B cell (primary cell): Measurements from ENCODE around the gene SP7. TPM values are rescaled to one million over a fixed set of nuclear protein-coding genes. Genes with fewer than 3 reads are reported as not detected.

Experiments
- ATAC-seq: fragments of 200-7000 bp; cut with Tn5 transposase; one replicate; pipeline ENCODE4 v1.10.0; 2021; ENCODE audit warnings: low read depth, mild to moderate bottlenecking, moderate number of reproducible peaks, moderate library complexity
- CTCF ChIA-PET: fragments of 350-600 bp; sonication (Branson Sonifier 250); formaldehyde crosslinking; loops from one replicate; lab custom pipeline; 2021; ENCODE audit warnings: antibody characterized with exemption, inconsistent platforms; lab: Charles Lee
- POLR2A ChIA-PET: fragments of 350-600 bp; sonication (Branson Sonifier 250); formaldehyde crosslinking; loops from one replicate; lab custom pipeline; 2021; ENCODE audit warnings: antibody characterized with exemption; lab: Charles Lee
- DNase-seq: peaks from one replicate; pipeline ENCODE4 v3.0.0; 2013
- H2AFZ ChIP-seq: 2 replicates; pipeline ENCODE4 v1.6.1; 2012; ENCODE audit warnings: mild to moderate bottlenecking, low read depth, low read length; ENCODE audit not compliant: insufficient read depth, poor library complexity, severe bottlenecking
- H3K27ac ChIP-seq, 2 donors: 1 replicate in 1 of 2; 2 replicates in 1 of 2; pipeline ENCODE4 v1.5.1; 2012 to 2013; ENCODE audit warnings: low read length in 2 of 2, mild to moderate bottlenecking in 2 of 2, moderate library complexity in 1 of 2
- H3K27me3 ChIP-seq, 4 experiments: fragments of 200-600 bp in 1 of 4; sonication (generic) in 1 of 4; replicated peaks in 1 of 4; 1 replicate in 2 of 4; 2 replicates in 2 of 4; pipeline versions ENCODE4 v1.6.1 to v1.7.0; 2013 to 2016; ENCODE audit warnings: low read length in 3 of 4, mild to moderate bottlenecking in 2 of 4, mixed read lengths in 1 of 4, moderate library complexity in 1 of 4; ENCODE audit not compliant: insufficient read depth in 4 of 4, control insufficient read depth in 3 of 4; ENCODE audit errors: control extremely low read depth in 1 of 4
- H3K36me3 ChIP-seq, 2 experiments: replicated peaks in 1 of 2; 1 replicate in 1 of 2; 2 replicates in 1 of 2; pipeline versions ENCODE4 v1.6.1 to v1.7.1; 2013; ENCODE audit warnings: low read length in 1 of 2; ENCODE audit not compliant: insufficient read depth in 2 of 2, control insufficient read depth in 1 of 2; ENCODE audit errors: control extremely low read depth in 1 of 2, extremely low read depth in 1 of 2
- H3K4me1 ChIP-seq, 2 donors: fragments of 200-600 bp in 1 of 2; sonication (generic) in 1 of 2; 1 replicate in 1 of 2; 2 replicates in 1 of 2; pipeline versions ENCODE4 v1.5.1 to v1.6.1; 2013 to 2017; ENCODE audit warnings: low read length in 2 of 2; ENCODE audit not compliant: control insufficient read depth in 2 of 2, insufficient read depth in 2 of 2
- H3K4me2 ChIP-seq: replicated peaks from 2 replicates; pipeline ENCODE3; 2012; ENCODE audit warnings: mild to moderate bottlenecking, low read depth, low read length; ENCODE audit not compliant: poor library complexity, severe bottlenecking
- H3K4me3 ChIP-seq, 5 experiments: fragments of 200-600 bp in 1 of 5; sonication (generic) in 1 of 5; 1 replicate in 3 of 5; 2 replicates in 2 of 5; pipeline versions ENCODE4 v1.5.1 to v1.7.0; 2011 to 2016; ENCODE audit warnings: low read length in 4 of 5, mild to moderate bottlenecking in 4 of 5, low read depth in 2 of 5, control low read depth in 1 of 5, moderate library complexity in 1 of 5; ENCODE audit not compliant: insufficient read depth in 1 of 5; ENCODE audit errors: control extremely low read depth in 1 of 5, extremely low read depth in 1 of 5
- H3K79me2 ChIP-seq: fragments of 200-600 bp; sonication (generic); one replicate; pipeline ENCODE4 v1.6.0; 2016; ENCODE audit warnings: low read length; ENCODE audit not compliant: control insufficient read depth, insufficient read depth
- H3K9ac ChIP-seq: fragments of 200-600 bp; sonication (generic); 2 replicates; pipeline ENCODE4 v1.6.1; 2017; ENCODE audit warnings: mild to moderate bottlenecking, low read length, moderate library complexity
- H3K9me3 ChIP-seq, 3 donors: one replicate each; pipeline versions ENCODE4 v1.6.1 to v1.7.1; 2013; ENCODE audit warnings: low read length in 2 of 3; ENCODE audit not compliant: control insufficient read depth in 2 of 3, insufficient read depth in 1 of 3; ENCODE audit errors: control extremely low read depth in 1 of 3
- H4K20me1 ChIP-seq: 2 replicates; pipeline ENCODE4 v1.6.0; 2012; ENCODE audit warnings: mild to moderate bottlenecking, low read length; ENCODE audit not compliant: insufficient read depth, control insufficient read depth, poor library complexity, severe bottlenecking
- H3K27ac Mint-ChIP-seq: one replicate; pipeline ENCODE4 v1.8.0; 2021; ENCODE audit warnings: mixed read lengths
- H3K27me3 Mint-ChIP-seq: one replicate; pipeline ENCODE4 v1.8.0; 2021; ENCODE audit warnings: mixed read lengths
- H3K4me1 Mint-ChIP-seq: one replicate; pipeline ENCODE4 v1.8.0; 2021; ENCODE audit warnings: mixed read lengths
- H3K4me3 Mint-ChIP-seq: one replicate; pipeline ENCODE4 v1.8.0; 2021; ENCODE audit warnings: mixed read lengths
- H3K9me3 Mint-ChIP-seq: one replicate; pipeline ENCODE4 v1.8.0; 2022; ENCODE audit warnings: mixed read lengths; ENCODE audit not compliant: insufficient read depth
- EZH2 ChIP-seq: IDR thresholded peaks from 2 replicates; pipeline ENCODE4 v1.6.1; 2012; ENCODE audit warnings: borderline replicate concordance, low read depth, mild to moderate bottlenecking, moderate library complexity, low read length; ENCODE audit not compliant: insufficient read depth, poor library complexity, severe bottlenecking
- WGBS: methylation state at CpG from one replicate; pipeline ENCODE4 v1.1.5; 2013; ENCODE audit warnings: missing lambda C conversion rate; ENCODE audit not compliant: insufficient coverage; 5-methylcytosine and 5-hydroxymethylcytosine counted together
- intact Hi-C: fragments of 100-400 bp; cut with micrococcal nuclease; formaldehyde crosslinking; loops from one replicate; pipeline ENCODE4 v1.10.0; 2022
- polyA plus RNA-seq: library from polyadenylated mRNA; depleted of rRNA; stranded (reverse); fragments of >200 nt; gene quantifications from 2 replicates; pipeline ENCODE4 v1.2.3, GENCODE V29; 2012
- total RNA-seq, 2 donors: library from RNA; stranded (reverse); fragments of 120-200 nt in 1 of 2; gene quantifications; 1 replicate in 1 of 2; 2 replicates in 1 of 2; pipeline versions ENCODE4 v1.2.3 to v1.2.4, GENCODE V29; 2013 to 2022
- TF ChIP-seq, protein P1 (sequence below): fragments of 200-600 bp; IDR thresholded peaks from one replicate; pipeline ENCODE4 v1.8.0; 2022; ENCODE audit warnings: antibody characterized with exemption, mild to moderate bottlenecking

The SP7 gene
- total and polyA plus RNA-seq, 2 donors (not counting 1 experiment from before 2014, with no cell fraction given) = 0.34 TPM; not detected in 1

DNA sequence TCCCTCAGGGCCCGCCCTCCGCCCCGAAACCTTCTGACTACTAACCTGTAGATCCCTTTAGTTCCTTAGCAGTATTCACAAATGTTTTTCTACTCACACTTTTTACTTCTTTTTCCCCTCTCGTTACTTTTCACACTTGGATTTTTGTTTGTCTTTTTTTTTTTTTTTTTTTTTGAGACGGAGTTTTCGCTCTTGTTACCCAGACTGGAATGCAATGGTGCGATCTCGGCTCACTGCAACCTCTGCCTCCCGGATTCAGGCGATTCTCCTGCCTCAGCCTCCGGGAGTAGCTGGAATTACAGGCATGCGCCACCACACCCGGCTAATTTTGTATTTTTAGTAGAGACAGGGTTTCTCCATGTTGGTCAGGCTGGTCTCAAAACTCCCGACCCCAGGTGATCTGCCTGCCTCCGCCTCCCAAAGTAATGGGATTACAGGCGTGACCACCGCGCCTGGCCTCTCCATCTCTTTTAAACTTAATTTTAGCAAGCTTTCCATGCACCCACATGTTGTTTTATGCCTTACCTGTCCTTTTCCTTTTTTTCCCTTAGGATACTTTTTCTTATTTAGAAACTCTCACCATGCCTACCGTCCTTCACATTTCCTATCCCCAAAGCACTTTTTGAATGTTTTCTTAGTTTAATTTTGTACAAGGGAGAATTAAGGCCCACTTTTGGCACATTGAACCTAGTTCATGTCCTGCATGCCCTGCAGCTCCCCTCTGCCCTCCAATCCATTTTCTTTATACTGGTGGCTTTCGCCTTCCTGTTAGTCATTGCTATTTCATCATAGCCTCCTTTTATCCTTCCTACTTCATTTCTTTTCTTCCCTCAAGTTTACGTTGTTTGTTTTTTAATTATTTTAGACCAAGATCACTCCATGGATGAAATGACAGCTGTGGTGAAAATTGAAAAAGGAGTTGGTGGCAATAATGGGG, 44.9 kb upstream of the SP7 start:
- DNase-seq (peak; percentile 20), ATAC-seq (no peak)
- H3K27me3 ChIP-seq = no peaks in the 10 kb centered on the region
- no peak overlapping the region for H2AFZ ChIP-seq
- H3K4me2 ChIP-seq = peak overlapping the region; percentile 79
- H3K79me2 ChIP-seq = peaks cover 52% of the 10 kb centered on the region
- H3K9ac ChIP-seq = peak overlapping the region; percentile 63
- Mint-ChIP-seq H3K9me3 (no peaks in the 10 kb centered on the region), H3K4me3 (peak overlapping the region; percentile 88), H3K27ac (peak overlapping the region; percentile 90), H3K4me1 (peaks cover 38% of the 10 kb centered on the region), H3K27me3 (no peaks in the 10 kb centered on the region)
- 30% methylated on average over 11 of the region's 21 CpGs for WGBS
- H4K20me1 ChIP-seq = peaks cover 46% of the 10 kb centered on the region
- POLR2A ChIA-PET = interaction anchor here (0.7 to 1.2 kb wide), 3 partner anchors 29 to 81 kb away, joined by 6 read pairs; no protein-coding TSS in a partner anchor
- H3K4me1 ChIP-seq = peaks cover 42 to 51% of the 10 kb centered on the region in 2 donors
- H3K9me3 ChIP-seq = no peaks in the 10 kb centered on the region
- intact Hi-C loops = no loop called here
- peak overlapping the region; percentile 29 to 67 (median 53) for H3K4me3 ChIP-seq
- H3K27ac ChIP-seq = peak overlapping the region; percentile 30 to 61
- CTCF ChIA-PET = interaction anchor here (0.6 to 7.9 kb wide), 9 partner anchors 15 to 60 kb away, joined by 3 to 132 read pairs (median 5); partner anchors contain the start of gene AAAS
- TF ChIP-seq, protein P1, sequence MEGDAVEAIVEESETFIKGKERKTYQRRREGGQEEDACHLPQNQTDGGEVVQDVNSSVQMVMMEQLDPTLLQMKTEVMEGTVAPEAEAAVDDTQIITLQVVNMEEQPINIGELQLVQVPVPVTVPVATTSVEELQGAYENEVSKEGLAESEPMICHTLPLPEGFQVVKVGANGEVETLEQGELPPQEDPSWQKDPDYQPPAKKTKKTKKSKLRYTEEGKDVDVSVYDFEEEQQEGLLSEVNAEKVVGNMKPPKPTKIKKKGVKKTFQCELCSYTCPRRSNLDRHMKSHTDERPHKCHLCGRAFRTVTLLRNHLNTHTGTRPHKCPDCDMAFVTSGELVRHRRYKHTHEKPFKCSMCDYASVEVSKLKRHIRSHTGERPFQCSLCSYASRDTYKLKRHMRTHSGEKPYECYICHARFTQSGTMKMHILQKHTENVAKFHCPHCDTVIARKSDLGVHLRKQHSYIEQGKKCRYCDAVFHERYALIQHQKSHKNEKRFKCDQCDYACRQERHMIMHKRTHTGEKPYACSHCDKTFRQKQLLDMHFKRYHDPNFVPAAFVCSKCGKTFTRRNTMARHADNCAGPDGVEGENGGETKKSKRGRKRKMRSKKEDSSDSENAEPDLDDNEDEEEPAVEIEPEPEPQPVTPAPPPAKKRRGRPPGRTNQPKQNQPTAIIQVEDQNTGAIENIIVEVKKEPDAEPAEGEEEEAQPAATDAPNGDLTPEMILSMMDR = no peak
- no peak for TF ChIP-seq EZH2
- peaks cover 15 to 28% of the 10 kb centered on the region in 2 experiments for H3K36me3 ChIP-seq
